ENCODE measurements around the gene RBM20. TPM values are rescaled to one million over a fixed set of nuclear protein-coding genes. Genes with fewer than 3 reads are reported as not detected.

RBM20 gene
- total and polyA plus RNA-seq, 2 of the 13 experiments (the other 11 are each of a cell fraction or from before 2014, with no cell fraction given) = 0.02 to 0.22 TPM

GRCh38 chr10:110840225-110840922 is 196.2 kb downstream of the RBM20 start (continued):
- no peak for TF ChIP-seq ZNF18 (CRISPR knock-in tag; IDR thresholded peaks at IDR 0.05; ENCODE audit: insufficient replicate concordance)
- TF ChIP-seq ZNF274 (CRISPR knock-in tag; IDR thresholded peaks at IDR 0.05) = 0 out of 2 replicates have a peak, but pooled peaks have one; percentile 45
- TF ChIP-seq ZNF891 (CRISPR knock-in tag; IDR thresholded peaks at IDR 0.05) = 0 out of 2 replicates have a peak, but pooled peaks have one; percentile 26
- TF ChIP-seq GATAD2A (CRISPR knock-in tag; IDR thresholded peaks at IDR 0.05) = peak; percentile 93
- TF ChIP-seq HNRNPL (IDR thresholded peaks at IDR 0.05; ENCODE audit: low read depth, low read length) = peak; percentile 87
- TF ChIP-seq GABPB1 (CRISPR knock-in tag; IDR thresholded peaks at IDR 0.05) = 0 out of 2 replicates have a peak, but pooled peaks have one; percentile 25
- TF ChIP-seq ZNF644 (CRISPR knock-in tag; IDR thresholded peaks at IDR 0.05; ENCODE audit: low read depth) = peak; percentile 45; the same call in 1 of the 2 replicates
- no peak for TF ChIP-seq LCORL (IDR thresholded peaks at IDR 0.05)
- peak; percentile 89 for TF ChIP-seq LCORL (CRISPR knock-in tag; IDR thresholded peaks at IDR 0.05)
- TF ChIP-seq IKZF5 (CRISPR knock-in tag; IDR thresholded peaks at IDR 0.05) = peak; percentile 55; the same call in 1 of the 2 replicates
- TF ChIP-seq HDAC6 (IDR thresholded peaks at IDR 0.05; ENCODE audit: low read depth, low read length) = no peak
- peak; percentile 50; the same call in 1 of the 2 replicates for TF ChIP-seq PRDM10 (CRISPR knock-in tag; IDR thresholded peaks at IDR 0.05; ENCODE audit: low read depth)
- TF ChIP-seq SKI (IDR thresholded peaks at IDR 0.05; ENCODE audit: partially characterized antibody) = peak; percentile 77
- TF ChIP-seq ZSCAN30 (CRISPR knock-in tag; IDR thresholded peaks at IDR 0.05) = no peak
- peak; percentile 26; the same call in 1 of the 2 replicates for TF ChIP-seq MTERF4 (CRISPR knock-in tag; IDR thresholded peaks at IDR 0.05)
- TF ChIP-seq SKIL (CRISPR knock-in tag; IDR thresholded peaks at IDR 0.05; ENCODE audit: borderline replicate concordance) = peak; percentile 77
- TF ChIP-seq ZNF577 (CRISPR knock-in tag; IDR thresholded peaks at IDR 0.05; ENCODE audit: borderline replicate concordance, low read depth) = no peak
- peak; percentile 41; the same call in 1 of the 2 replicates for TF ChIP-seq ZNF275 (CRISPR knock-in tag; IDR thresholded peaks at IDR 0.05; ENCODE audit: borderline replicate concordance)
